Peyer's patch (tissue), 4 donors: ENCODE data around the gene HORMAD2. TPM values are rescaled to one million over a fixed set of nuclear protein-coding genes. Genes with fewer than 3 reads are reported as not detected.

ENCODE experiments used
- DNase-seq, 3 donors: peaks; one replicate each; pipeline ENCODE4 v3.0.0-alpha.2; 2017 to 2019
- H3K27ac ChIP-seq, 4 donors: fragments of 200-600 bp; sonication (generic); one replicate each; pipeline ENCODE4 v1.5.1; 2016 to 2019
- H3K27me3 ChIP-seq, 2 donors: fragments of 200-600 bp; sonication (generic); one replicate each; pipeline ENCODE4 v1.5.1; 2019
- H3K36me3 ChIP-seq, 3 donors: fragments of 200-600 bp; sonication (generic); one replicate each; pipeline ENCODE4 v1.5.1; 2016 to 2019
- H3K4me1 ChIP-seq, 4 donors: fragments of 200-600 bp; sonication (generic); one replicate each; pipeline ENCODE4 v1.5.1; 2016 to 2019
- H3K4me3 ChIP-seq, 4 donors: fragments of 200-600 bp; sonication (generic); 1 replicate in 3 of 4; 2 replicates in 1 of 4; pipeline ENCODE4 v1.5.1; 2016 to 2019; ENCODE audit warnings: mild to moderate bottlenecking in 1 of 4
- H3K9me3 ChIP-seq, 4 donors: fragments of 200-600 bp; sonication (generic); one replicate each; pipeline ENCODE4 v1.5.1; 2016 to 2019; ENCODE audit warnings: mild to moderate bottlenecking in 1 of 4
- POLR2A ChIP-seq, 2 donors: fragments of 450-650 bp; IDR thresholded peaks; one replicate each; pipeline ENCODE4 v1.5.1; 2017; ENCODE audit warnings: antibody characterized with exemption in 2 of 2, mild to moderate bottlenecking in 2 of 2, moderate library complexity in 2 of 2
- total RNA-seq, 4 donors: library from RNA; depleted of rRNA; stranded (reverse); fragments of >200 nt; gene quantifications; one replicate each; pipeline ENCODE4 v1.1.0, GENCODE V29; 2016
- TF ChIP-seq, protein P1 (sequence below), 6 experiments: fragments of 450-650 bp in 4 of 6; fragments of 200-600 bp in 2 of 6; sonication (generic) in 1 of 6; IDR thresholded peaks; one replicate each; pipeline ENCODE4 v1.5.1; 2017 to 2019; ENCODE audit warnings: antibody characterized with exemption in 6 of 6, mild to moderate bottlenecking in 3 of 6, moderate library complexity in 1 of 6

The HORMAD2 gene
- total RNA-seq, 4 donors from 2014 or later: not detected

DNA sequence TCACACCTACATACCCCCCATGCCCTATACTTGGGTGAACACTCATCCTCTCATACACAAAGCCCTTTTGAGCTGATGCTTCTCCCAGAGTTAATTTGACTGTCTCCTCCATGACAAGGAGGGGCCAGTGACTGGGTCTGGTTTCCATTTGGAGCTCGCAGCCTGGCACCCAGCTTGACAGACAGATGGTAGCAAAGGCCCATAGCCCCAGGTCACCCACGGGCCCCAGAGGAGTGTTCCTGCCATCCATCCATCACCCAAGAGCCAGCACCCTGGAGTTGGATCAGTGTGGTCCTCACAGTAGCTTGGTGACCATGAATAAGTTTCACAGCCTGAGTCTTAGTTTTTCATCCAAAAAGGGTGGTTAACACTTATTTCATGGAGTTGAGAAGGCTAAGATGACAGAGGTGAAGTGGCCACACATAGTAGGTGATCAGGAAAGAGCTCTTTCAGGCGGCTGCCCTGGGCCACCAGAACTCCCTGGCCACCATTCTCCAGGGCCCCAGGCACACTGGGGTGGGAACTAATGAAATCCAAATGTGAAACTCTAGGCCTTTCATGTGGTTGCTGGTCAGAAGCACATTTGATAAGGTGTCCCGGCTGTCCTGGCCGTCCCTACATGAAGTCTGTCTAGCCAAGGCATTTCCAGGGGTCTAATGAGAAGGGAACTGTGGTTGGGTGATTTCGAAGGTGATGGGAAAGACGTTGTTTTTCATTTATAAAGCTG is 123.9 kb downstream of the HORMAD2 start:
- Histone ChIP-seq H3K4me1 (peaks cover 0 to 19% (median 0%) of the 10 kb centered on the region in 4 donors), H3K9me3 (no peaks in the 10 kb centered on the region), H3K4me3 (no peak overlapping the region), H3K36me3 (no peaks in the 10 kb centered on the region), H3K27me3 (no peaks in the 10 kb centered on the region), H3K27ac (peak overlapping the region in 2 of 4 donors; percentile 10 to 32)
- TF ChIP-seq POLR2A (IDR thresholded peaks at IDR 0.05): no peak
- TF ChIP-seq, protein P1, sequence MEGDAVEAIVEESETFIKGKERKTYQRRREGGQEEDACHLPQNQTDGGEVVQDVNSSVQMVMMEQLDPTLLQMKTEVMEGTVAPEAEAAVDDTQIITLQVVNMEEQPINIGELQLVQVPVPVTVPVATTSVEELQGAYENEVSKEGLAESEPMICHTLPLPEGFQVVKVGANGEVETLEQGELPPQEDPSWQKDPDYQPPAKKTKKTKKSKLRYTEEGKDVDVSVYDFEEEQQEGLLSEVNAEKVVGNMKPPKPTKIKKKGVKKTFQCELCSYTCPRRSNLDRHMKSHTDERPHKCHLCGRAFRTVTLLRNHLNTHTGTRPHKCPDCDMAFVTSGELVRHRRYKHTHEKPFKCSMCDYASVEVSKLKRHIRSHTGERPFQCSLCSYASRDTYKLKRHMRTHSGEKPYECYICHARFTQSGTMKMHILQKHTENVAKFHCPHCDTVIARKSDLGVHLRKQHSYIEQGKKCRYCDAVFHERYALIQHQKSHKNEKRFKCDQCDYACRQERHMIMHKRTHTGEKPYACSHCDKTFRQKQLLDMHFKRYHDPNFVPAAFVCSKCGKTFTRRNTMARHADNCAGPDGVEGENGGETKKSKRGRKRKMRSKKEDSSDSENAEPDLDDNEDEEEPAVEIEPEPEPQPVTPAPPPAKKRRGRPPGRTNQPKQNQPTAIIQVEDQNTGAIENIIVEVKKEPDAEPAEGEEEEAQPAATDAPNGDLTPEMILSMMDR (IDR thresholded peaks at IDR 0.05): no peak
- DNase-seq: no peak

DNA sequence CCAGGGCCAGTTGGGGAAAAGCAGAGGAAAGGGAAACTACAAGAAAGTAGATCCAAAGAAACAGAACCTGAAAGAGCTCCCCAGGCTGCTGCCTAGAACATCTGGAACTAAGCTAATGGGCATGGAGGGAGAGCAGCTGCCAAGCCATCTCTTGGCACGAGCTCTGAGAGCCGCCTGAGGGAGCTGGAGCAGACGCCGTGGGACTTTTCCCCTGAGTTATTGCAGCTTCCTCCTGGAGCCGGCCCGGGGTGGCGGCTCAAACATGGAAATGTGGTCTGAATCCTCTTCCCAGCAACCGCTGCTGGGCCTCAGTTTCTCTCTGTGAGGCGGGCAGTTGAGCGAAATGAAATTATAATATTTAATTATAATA is 124.5 kb downstream of the HORMAD2 start:
- Histone ChIP-seq H3K4me3 (no peak overlapping the region), H3K4me1 (peaks cover 0 to 19% (median 0%) of the 10 kb centered on the region in 4 donors), H3K9me3 (no peaks in the 10 kb centered on the region), H3K27me3 (no peaks in the 10 kb centered on the region), H3K36me3 (no peaks in the 10 kb centered on the region), H3K27ac (peak overlapping the region in 2 of 4 donors; percentile 10 to 57)
- DNase-seq: no peak
- no peak for TF ChIP-seq POLR2A (IDR thresholded peaks at IDR 0.05)
- TF ChIP-seq, protein P1 (IDR thresholded peaks at IDR 0.05): no peak

DNA sequence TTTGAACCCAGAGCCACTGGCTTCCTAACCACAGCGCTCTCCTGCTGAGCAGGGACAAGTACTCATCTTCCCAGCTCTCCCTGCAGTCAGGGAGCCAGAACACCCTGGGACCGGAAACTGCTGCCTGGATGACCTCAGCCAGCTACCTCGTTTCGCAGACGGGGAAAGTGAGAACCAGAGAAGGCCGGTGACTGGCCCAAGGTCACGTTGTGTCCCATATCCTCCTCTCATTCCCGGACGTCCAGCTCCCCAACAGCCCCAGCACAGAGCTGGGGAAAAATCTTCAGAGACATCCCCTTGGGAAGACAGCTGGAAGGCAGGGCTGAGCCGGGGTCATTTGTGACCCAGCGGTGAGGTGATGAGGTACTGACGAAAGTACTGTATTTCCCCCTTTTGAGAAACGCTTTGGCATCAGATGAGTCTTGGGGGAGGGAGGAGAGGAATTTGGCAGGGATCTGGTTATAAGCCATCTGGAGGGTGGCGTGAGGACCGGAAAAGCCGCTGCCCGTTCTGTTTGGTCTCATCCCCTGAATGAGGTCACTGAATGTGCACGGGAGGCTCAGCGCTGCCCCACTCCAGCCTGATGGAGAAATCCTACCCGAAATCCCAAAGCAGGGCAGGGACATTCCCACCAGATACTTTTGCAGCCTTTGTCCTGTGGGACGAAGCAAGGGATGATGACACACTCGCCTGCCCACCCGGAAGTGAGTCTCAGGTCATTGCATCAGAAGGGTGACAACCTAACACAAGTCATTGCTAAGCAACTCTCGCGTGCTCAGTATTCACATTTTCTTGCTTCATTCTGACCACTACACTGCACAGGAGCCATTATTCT is 125.2 kb downstream of the HORMAD2 start:
- Histone ChIP-seq H3K27ac (peak overlapping the region; percentile 4 to 57 (median 42)), H3K9me3 (no peaks in the 10 kb centered on the region), H3K36me3 (no peaks in the 10 kb centered on the region), H3K27me3 (no peaks in the 10 kb centered on the region), H3K4me3 (no peak overlapping the region), H3K4me1 (peaks cover 0 to 19% (median 0%) of the 10 kb centered on the region in 4 donors)
- TF ChIP-seq, protein P1 (IDR thresholded peaks at IDR 0.05): no peak
- no peak for TF ChIP-seq POLR2A (IDR thresholded peaks at IDR 0.05)
- DNase-seq: peak in 1 of 3 donors; percentile 59

DNA sequence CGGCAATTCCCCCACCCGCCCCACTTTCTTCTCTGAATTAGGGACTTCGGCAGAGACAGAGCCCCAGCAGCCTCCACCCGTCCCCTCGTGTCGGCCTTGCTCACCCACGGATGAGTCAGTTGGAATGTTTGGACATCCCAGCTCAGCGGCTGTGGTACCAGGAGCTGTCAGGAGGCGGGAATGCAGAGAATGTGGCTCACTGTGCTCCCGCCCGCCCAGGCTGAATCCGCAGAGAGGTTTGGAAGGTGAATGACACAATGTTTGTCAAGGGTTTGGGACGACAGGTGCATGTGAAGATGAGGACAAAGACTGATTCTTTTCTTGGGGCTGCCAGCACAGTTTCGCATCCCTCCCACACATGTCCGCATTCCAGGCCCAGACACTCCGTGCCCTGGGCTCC is 126.7 kb downstream of the HORMAD2 start:
- no peak overlapping the region for H3K4me3 ChIP-seq
- no peak for TF ChIP-seq POLR2A (IDR thresholded peaks at IDR 0.05)
- TF ChIP-seq, protein P1 (IDR thresholded peaks at IDR 0.05): no peak
- no peaks in the 10 kb centered on the region for H3K27me3 ChIP-seq
- H3K9me3 ChIP-seq: no peaks in the 10 kb centered on the region
- H3K36me3 ChIP-seq: no peaks in the 10 kb centered on the region
- H3K4me1 ChIP-seq: peaks cover 0 to 19% (median 0%) of the 10 kb centered on the region in 4 donors
- peak overlapping the region in 1 of 4 donors; percentile 25 for H3K27ac ChIP-seq
- peak in 1 of 3 donors; percentile 50 for DNase-seq

DNA sequence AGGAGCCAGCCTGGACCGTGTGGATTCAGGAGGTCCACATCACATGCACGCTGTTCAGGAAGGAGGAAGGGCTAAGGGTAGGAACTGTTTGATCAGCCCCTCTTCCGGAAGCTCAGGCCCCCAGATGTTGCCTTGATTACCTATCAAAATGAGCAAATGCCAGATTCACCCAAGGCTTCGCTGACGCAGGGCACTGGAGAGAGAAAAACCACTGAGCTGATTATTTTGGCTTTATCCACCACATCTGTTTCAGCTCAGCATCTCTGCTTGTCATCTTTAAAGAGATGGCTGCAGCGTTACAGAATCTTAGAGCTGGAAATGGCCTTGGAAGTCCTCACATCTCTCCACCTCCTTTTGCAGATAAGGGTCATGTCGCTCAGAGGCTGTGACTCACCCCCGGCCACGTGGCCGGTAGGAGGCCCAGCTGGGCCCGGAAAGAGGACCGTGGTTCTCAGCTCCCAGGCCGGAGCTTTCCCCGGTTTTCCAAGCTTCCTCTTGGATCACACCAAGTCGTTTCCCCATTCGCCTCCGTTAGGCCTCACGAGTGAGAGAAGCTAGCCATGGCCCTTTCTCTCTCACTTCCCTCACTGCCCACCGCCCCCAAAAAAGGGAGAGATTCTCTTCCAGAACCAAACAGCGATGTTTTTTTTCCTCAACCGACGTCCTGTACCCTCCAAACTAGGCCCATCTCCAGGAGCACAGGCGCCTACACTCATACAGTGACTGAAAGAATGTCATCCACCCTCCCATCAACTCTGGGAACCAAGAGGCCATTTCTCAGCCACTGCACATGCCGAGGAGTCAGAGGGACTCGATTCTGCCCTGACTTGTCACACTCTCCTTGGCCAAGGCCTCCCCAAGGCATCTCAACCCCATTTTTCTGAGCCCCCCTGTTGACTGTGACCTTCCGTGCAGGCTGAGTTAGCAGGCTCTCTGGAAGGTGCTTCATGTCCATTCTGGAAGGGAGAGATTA is 128.7 kb downstream of the HORMAD2 start:
- H3K27ac ChIP-seq: peak overlapping the region in 3 of 4 donors; percentile 22 to 73 (median 44)
- no peaks in the 10 kb centered on the region for H3K9me3 ChIP-seq
- peak in 1 of 3 donors; percentile 69 for DNase-seq
- no peak overlapping the region for H3K4me3 ChIP-seq
- no peaks in the 10 kb centered on the region for H3K27me3 ChIP-seq
- no peaks in the 10 kb centered on the region for H3K36me3 ChIP-seq
- peaks cover 0 to 8% (median 0%) of the 10 kb centered on the region in 4 donors for H3K4me1 ChIP-seq
- no peak for TF ChIP-seq POLR2A (IDR thresholded peaks at IDR 0.05)
- TF ChIP-seq, protein P1 (IDR thresholded peaks at IDR 0.05): no peak
